Urothelium cell line (cell line): ENCODE results near the gene GADL1.

Experiments used
- DNase-seq: peaks from one replicate; pipeline ENCODE4 v3.0.0; 2011; ENCODE audit warnings: low spot score, mixed read lengths
- FAIRE-seq: peaks from 2 replicates; lab custom pipeline; 2011; peaks lifted over from hg19 to GRCh38; lab: Jason Lieb, UNC

The GADL1 gene

GRCh38 chr3:30729936-30730335, 164.5 kb downstream of the GADL1 start:
- FAIRE-seq (no peak), DNase-seq (no peak)

- no peak for DNase-seq
- no peak for FAIRE-seq
Observed at GRCh38 chr3:30729512-30729911, 164.9 kb downstream of the GADL1 start.

- DNase-seq (no peak), FAIRE-seq (no peak)
Observed at GRCh38 chr3:30728143-30728542, 166.3 kb downstream of the GADL1 start.

GRCh38 chr3:30724863-30725262, 169.6 kb downstream of the GADL1 start:
- no peak for FAIRE-seq
- no peak for DNase-seq

- no peak for DNase-seq
- no peak for FAIRE-seq
Observed at GRCh38 chr3:30723211-30723610, 171.2 kb downstream of the GADL1 start.

- FAIRE-seq (no peak), DNase-seq (no peak)
Observed at GRCh38 chr3:30721314-30721634, 173.2 kb downstream of the GADL1 start.

GRCh38 chr3:30720586-30721313, 173.7 kb downstream of the GADL1 start:
- DNase-seq (peak; percentile 71), FAIRE-seq (peak; percentile 65)

GRCh38 chr3:30719536-30719935, 174.9 kb downstream of the GADL1 start:
- FAIRE-seq (no peak), DNase-seq (no peak)

GRCh38 chr3:30713885-30714503, 180.5 kb downstream of the GADL1 start:
- FAIRE-seq: peak; percentile 52
- DNase-seq: no peak

- DNase-seq (no peak), FAIRE-seq (no peak)
Observed at GRCh38 chr3:30712991-30713390, 181.5 kb downstream of the GADL1 start.

- no peak for FAIRE-seq
- no peak for DNase-seq
Observed at GRCh38 chr3:30711867-30712266, 182.6 kb downstream of the GADL1 start.

- DNase-seq: no peak
- FAIRE-seq: no peak
Observed at GRCh38 chr3:30711151-30711550, 183.3 kb downstream of the GADL1 start.

GRCh38 chr3:30710017-30710416, 184.4 kb downstream of the GADL1 start:
- DNase-seq (no peak), FAIRE-seq (no peak)

- FAIRE-seq: no peak
- DNase-seq: peak; percentile 15
Observed at GRCh38 chr3:30708472-30708871, 186.0 kb downstream of the GADL1 start.

GRCh38 chr3:30707825-30708224, 186.6 kb downstream of the GADL1 start:
- peak; percentile 13 for DNase-seq
- FAIRE-seq: no peak

GRCh38 chr3:30704931-30705890, 189.2 kb downstream of the GADL1 start:
- FAIRE-seq: no peak

GRCh38 chr3:30702828-30703397, 191.5 kb downstream of the GADL1 start:
- DNase-seq (no peak), FAIRE-seq (no peak)

More at GRCh38 chr3:30704931-30705890, 189.2 kb downstream of the GADL1 start:
- DNase-seq: no peak

GRCh38 chr3:30702038-30702827, 192.2 kb downstream of the GADL1 start:
- no peak for FAIRE-seq
- no peak for DNase-seq

- no peak for FAIRE-seq
Observed at GRCh38 chr3:30700702-30701321, 193.6 kb downstream of the GADL1 start.

GRCh38 chr3:30699927-30700326, 194.5 kb downstream of the GADL1 start:
- FAIRE-seq (no peak), DNase-seq (no peak)

More at GRCh38 chr3:30700702-30701321, 193.6 kb downstream of the GADL1 start:
- no peak for DNase-seq
